SIG-M5 (cell line): Measurements from ENCODE around the gene LRIG1.

Source experiments
- DNase-seq: peaks from one replicate; lab custom pipeline; 2025; lab: John Stamatoyannopoulos, UW

The LRIG1 gene

DNA sequence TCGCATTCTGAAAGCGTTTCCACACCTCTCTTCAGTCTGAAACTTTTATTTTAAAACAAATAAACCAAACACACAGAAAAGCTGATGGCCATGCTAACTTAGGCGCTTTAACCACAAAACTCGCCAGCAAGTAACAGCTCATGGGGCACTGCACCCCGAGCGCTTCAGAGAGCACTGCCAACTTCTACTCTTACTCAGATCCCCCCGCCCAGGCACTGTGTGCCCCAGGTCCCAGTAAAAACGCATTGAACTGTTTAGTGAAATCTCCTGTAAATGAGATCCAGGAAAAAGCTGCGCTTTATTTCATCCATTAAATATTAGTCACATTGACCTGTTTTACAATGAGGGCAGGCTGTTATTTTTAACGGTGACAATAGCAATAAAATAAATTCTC lies 99.7 kb downstream of the LRIG1 start:
- no peak for DNase-seq

DNA sequence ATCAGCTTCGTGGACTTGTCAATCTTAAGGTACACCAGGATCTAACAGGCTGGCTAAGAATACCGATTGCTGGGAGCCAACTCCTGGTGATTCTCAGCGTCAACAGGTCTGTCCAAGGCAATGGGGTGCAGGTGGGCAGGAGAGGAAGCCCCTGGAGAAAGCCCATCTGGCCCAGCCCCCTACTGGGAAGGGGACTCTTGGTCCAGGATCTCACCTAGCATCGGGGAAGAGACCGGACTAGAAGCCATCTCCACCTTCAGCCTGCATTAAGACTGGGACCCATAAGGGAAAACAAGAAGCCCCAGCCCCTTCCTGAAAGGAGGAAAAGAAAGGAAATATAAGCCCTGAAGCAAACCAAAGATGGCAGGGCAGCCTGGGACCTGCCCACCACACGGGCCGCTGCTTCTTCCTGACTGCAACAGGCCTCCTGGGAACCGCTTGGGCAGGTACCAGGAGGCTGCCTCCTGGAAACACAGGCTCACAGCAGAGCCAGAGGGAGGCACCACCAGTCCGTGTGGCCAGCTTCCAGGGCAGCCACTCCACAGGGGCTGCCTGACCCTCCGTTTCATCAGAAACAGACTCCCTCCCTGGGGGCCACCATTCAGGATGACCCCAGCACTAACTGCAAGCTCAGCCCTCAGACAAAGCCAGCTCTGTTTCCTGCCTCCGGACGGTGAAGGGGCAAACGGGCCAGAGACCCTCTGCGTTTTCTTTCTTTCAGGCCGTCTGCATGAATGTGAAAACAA lies 100.2 kb downstream of the LRIG1 start:
- DNase-seq = no peak

DNA sequence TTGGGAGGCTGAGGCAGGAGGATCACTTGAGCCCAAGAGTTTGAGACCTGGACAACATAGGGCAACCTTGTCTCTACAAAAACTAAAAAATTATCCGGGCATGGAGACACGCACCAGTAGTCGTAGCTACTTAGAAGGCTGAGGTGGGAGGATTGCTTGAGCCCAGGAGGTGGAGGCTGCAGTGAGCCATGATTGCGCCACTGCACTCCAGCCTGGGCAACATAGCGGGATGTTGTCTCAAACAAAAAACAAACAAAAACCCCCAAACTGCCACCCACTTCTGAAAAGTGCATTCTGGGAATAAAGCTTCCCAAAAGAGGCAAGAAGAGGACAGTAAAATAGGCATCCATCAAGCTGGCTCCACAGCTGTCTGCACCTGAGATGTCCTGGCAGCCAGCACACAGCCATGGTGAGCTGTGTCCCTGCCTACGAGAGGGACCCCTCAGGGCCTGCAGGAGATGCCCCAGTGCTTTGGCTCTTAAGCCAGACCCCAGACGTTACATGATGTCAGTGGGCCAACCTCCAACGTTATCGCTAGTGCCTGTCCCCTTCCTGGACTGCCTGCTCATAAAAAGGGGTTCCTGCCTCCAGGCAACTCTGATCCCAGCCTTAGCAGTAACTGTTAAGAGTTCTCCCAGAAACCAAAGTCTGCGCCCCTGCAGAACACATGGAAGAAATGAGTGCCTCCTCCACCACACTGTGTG lies 101.1 kb downstream of the LRIG1 start:
- DNase-seq = no peak

DNA sequence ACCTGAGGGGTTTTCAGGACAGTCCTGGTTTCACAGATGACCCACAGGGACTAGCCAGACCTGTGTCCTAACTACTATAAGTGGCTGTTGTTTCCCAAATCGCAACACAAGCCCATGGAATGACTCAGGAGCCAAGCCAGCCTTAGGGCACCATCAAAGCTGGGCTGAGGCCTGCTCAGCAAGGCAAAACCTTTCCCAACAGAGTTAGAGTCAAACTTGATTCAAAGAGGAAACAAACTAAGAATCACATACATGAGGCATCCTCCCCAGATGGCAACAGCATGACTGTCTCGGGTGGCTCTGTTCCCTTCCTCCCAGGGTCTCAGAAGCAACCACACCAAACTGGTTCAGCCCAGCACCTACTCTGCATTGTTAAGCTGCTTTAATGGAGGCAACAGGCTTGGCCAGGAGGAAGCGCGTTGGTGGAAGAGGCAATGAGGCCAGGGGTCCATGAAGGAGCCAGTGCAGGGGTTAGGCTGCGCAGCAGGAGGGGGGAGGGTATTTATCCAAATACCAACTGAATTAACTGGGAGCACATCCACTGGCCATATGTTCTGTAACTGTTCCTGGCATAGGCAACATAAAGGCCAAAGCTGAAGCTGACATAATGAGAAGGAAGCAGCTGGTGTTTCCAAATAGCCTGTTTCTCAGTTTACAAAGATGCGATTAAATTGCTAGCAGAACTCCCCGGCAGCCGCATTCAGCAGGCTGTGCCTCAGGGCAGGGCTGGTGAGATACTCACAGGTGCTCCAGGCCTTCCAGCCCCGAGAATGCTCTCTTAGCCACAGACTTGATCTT lies 102.4 kb downstream of the LRIG1 start:
- DNase-seq = no peak

DNA sequence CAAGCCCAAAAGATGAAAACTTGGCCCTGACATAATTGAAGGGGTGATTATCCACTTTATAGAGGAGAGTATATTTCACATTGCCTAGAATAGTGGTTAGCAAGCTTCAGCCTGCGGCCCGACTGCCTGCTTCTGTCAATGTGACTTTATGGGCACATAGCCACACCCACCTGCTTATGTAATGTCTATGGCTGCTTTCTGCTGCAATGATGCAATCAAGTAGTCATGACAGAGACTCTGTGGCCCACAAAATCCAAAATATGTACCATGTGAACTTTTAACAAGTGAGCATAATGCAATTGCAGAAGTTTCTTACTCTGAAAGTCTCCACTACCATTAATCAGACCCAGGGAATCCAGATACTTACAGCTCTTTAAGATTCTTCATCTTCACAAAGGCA lies 103.1 kb downstream of the LRIG1 start:
- DNase-seq = peak; percentile 41

DNA sequence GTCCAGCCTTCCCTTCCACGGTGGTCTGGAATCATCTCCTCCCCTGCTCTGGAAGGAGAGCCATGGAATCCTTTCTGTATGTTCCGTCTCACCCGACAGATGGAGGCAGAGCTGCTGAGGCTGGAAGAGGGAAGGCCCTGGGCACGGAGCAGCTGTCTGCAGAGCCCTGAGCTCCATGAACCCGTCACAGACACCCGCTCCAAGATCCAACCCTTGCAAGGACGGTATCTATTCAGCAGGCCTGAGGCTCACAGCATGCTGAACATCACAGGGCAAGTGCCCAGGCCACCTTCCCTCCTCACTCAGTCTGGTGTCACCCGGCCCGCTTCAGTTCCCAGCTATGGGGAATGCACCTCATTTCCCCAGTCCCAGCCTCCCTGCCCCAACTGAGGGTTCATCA lies 103.9 kb downstream of the LRIG1 start:
- no peak for DNase-seq

DNA sequence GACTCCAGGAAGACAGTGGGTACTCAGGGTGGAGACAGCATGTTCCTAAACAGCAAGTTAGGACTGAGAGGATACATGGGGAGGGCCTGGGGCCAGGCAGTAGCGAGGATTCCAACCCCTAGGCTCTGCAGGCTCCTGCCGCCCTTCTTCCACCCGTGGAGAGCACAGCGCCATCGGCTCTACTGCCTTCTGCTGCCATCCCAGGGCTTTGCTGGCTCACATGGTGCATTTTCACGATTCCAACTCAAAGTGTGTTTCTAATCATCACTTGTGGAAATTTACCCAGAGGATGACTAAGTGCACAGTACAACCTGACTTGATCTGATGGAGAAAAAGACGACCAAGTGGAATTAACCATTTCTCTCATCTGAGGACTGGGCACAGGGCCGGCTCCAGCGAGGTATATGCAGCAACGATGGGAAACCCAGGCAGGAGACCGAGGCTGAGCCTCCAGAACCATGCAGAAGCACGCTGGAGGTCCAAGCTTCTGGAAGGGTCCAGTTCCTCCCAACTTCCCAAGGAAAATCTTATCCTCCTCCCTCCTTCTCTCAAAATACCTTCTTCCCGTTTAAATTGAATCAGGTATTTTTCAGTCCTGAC lies 104.6 kb downstream of the LRIG1 start:
- no peak for DNase-seq

DNA sequence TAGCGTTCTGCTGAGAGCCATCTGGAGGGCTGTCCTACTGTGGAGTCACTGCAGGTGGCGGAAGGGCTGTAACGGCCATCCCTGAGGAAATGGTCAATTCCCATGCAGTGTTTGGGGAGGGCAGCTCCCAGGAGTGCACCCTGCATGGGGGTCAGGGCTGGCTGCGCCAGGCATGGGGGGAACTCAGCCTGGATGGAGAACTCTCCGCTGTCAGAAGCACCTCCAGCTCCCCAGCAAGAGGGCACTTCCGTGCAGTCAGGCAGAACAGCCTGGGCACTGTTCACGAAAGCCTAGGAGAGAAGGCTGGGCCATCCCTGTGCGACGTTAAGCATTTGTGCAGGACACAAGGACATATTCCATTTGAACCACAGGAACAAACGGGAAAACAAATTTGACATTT lies 105.2 kb downstream of the LRIG1 start:
- DNase-seq = no peak

DNA sequence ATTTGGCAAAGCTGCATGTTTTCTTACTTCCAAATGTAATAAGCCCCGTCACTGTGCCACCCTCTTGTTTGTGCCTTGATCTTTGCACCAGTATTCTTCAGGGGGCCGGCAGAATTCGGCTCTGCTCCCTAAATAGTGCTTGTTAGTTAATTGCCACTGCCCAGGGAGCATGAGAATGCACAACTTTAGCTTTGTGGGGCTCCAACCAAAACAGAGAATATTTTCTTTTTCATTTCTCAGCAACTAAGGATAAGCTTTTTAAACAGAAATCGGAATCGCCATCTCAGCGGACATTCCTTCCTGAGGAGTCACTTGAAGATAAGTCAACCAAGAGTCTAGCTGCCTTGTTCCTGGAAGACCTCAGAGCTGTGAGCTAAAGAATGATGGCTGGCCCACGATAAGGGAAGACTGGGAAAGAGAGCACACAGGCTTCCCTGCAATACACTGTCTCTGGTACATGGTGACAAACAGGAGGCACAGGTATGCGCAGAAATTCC lies 106.0 kb downstream of the LRIG1 start:
- DNase-seq = no peak

DNA sequence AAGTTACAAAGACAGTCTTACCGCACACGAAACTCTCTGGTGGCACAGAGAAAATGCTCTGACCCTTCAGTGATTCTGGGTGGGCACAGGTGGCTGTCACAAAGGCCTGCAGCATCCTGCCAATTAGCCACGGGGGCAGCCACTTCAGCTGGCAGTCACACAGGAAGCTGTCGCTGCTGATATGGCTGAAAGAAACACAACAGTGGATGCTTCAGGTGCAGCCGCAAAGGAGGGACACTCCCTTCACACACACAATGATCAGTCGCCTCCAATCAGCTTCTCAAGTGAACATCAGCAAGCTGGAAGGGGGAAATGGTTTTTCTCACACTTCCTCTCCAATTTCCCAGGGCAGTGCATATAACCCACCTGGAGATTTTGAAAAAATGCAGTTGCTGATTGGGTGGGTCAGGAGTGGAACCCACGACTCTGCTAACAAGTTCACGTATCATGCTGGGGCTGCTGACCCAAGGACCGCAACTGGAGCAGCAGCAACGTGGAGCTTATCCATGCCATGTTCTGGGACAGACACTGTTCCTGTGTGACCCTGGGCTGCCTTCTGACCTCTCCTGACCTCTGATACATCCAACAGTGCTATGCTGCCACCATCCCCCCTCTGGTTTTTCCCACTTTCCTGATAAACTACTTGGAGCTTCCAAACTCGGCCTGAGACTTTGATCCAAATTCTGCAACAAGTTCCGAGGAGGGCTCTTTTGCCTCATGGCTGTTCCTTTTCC lies 106.6 kb downstream of the LRIG1 start:
- DNase-seq = no peak

DNA sequence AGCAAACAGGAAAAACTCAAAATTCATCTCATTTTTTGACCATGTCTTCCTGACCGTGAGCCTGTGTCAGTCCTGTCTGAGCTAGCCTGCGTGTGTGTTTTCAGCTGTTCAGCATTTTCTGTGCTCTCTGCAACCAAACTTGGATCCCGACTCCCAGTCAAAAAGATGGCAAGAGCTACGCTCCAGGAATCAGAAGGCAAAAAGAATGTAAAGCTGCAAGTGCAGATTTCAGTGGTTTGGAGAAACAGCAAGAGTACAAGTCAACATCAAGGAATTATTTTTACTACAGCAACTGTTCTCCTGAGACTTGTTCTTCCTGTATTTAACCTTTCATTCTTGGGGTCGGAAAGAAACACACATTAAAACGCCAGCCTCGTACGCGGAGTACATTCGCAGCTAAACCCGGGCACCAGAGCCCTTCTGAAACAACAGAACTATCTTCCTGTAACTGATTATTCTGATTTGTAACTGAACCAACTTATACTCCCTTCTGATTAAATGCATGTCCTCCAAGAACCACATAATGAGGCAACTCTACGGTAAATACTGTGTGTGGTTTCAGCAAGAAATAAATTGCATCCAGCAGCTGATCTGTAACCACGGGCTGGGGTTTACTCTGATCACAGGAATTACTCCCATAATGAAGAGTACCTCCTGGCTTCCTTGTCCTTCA lies 107.4 kb downstream of the LRIG1 start:
- no peak for DNase-seq

DNA sequence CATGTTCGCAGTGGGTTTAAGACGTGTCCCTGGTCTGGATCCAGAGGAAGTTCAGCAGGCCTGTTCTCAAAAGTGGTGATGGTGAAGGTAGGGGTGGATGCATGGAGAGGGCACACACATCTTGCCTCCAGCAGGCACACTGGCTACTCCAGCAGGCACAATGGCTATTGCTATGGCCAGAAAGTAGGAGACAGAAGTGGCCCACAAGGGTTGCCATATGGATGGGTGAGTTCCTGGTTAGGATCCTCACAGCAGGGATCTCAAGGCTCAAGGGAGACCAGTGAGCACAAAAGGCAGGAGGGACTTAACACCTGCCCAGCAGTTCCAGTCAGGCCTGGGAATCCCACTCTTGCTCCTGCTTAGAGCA lies 107.9 kb downstream of the LRIG1 start:
- no peak for DNase-seq

DNA sequence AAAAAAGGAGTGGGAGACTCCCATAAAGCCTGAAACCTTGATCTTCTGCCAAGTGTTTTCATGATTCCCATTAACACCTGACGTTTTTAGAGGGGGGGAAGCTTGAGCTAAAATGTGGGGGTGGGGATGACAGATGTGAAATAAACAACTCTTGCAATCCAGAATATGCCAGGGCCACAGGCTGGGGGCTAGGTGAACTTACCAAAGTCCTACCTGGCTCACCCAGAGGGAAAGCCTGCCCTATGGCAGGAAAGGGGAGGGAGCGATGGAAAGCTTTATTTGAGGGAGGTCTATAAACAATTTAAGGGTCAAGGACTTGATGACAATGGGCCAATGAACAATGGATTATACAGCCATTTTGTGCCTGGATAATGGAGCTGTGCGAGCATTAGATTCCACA lies 108.3 kb downstream of the LRIG1 start:
- no peak for DNase-seq

DNA sequence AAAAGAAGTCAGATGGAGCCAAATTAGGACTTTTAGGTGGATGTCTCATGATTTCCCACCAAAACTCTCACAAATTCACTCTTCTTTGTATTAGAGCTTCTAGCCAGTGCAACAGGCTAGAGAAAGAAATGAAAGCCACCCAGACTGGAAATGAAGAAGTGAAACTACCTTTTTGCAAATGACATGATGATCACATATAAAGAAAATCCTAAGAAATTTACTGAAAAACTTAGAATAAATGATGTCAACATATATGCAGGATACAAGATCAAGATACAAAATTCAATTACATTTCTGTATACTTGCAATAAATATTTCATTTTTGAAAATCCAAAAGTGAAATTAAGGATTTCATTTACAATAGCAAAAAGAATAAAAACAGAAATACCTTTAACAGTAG lies 110.8 kb downstream of the LRIG1 start:
- DNase-seq = no peak

DNA sequence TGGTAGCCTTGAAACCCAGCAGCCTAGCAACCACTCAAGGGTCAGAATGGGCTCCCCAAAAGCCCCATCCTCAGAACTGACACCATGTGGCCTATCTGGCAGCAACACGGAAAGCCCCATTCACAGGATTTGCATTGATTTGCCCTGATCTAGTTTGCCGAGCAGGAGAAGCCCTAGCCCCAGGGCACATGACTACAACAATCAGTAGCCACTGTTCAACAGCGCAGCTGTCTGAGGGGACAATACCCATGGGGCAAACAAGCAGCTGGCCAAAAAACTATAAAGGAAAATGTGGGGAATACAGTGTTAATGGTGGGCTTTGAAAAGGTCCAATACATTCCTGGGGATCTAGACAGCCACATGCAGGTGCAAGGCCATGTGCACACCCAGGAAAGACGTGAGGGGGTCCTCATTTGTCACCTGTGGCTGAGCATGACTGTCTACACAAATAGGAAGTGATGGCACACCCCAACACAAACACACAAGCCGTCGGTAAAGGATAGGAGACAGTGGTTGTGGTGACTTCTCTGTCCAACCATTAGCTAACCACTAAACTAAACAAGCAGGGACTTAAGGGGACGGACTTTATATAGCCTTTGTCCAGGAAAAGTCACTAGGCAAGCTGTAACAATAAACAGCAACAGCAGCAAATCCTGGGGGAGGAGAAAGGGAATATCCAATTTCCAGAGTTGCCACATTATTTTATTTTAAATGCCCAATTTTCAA lies 113.7 kb downstream of the LRIG1 start:
- no peak for DNase-seq

DNA sequence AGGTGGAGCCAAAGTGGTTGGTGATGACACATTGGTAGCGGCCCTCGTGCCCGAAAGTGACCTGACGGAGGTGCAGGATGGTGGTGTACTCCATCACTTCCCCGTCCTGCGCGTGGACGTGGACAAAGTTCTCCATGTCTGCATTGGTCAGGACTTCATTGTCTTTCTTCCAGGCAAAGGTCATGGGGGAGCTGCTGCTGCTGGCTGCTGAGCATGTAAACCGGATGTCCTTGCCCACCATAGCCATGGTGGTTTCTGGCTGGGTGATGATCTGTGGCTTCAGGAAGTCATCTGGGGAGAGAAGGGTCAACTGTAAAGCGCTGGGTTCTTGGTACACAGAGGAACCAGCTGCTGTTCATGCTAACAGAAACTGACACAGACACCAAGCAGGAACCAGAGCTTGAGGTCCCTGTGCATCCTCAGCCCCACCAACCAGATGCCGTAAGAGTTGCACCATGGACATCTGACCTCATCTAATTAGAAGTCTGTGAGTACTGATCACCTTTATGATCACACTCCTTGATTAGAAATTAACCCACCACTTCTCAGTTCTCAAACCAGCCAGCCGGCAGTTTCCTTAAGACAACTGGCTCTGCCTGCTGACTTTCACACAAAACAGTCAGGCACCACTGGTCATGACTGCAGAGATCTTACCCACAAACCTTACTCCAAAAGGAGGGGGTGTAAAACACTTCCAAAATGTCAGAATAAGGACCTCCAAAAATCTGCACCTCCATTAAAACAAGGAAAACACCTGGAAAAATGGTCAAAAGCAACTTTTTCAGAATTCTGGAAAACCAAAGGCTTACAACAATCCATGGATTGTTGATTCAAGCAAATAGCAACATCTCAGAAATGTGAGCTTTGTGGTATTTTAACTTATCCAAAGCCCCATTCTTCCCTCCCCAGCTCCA lies 114.6 kb downstream of the LRIG1 start:
- DNase-seq = no peak

DNA sequence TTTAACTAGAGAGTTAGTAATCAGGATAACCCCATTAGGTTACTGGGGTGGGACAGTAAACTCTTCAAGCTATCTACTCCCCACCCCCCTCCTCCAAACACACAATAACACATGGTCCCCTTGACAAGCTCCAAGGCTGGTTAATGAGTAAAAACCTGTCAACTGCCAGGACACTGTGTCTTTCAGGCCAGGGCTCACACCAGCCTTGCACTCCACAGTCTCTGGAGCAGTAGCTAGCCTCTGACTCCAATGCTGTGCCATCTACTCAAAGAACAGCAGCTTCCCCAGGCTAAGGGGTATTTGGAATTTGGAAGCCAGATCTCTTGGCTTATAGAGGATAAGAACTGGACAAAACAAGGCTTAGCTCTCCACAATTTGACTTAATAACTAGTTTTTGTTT lies 115.8 kb downstream of the LRIG1 start:
- no peak for DNase-seq

DNA sequence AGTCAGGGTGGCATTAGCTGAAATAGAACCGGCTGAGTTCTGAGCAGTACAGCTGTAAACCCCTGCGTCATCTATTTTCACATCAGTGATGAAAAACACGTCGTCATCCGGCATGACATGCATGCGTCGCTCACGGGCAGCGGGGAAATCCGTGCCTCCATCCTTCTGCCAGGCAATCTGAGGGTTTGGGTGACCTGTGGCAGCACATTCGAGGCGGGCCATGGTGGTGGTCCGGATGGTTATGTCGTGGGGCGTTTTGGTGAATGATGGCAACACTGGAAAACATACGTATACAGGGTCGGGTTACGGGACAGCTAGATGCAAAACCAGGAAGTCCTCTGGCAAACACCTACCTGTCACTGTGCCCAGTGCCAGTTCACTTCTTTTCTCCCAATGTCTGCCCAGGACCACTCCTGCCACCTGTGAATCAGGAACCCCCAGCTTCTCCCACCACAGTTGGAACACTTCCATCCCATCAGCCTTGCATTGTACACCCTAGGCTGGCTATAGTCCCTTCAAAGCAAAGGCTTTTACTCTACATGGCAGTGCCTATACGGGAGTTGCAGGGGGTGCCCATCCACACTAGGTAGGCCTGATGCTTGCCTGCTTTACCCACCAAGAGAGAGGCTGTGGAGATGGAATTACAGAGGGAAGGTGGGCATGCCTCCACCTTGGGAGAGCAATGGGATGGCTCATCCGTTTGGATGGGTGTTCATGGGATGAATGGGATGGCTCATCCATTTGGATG lies 116.7 kb downstream of the LRIG1 start:
- no peak for DNase-seq

DNA sequence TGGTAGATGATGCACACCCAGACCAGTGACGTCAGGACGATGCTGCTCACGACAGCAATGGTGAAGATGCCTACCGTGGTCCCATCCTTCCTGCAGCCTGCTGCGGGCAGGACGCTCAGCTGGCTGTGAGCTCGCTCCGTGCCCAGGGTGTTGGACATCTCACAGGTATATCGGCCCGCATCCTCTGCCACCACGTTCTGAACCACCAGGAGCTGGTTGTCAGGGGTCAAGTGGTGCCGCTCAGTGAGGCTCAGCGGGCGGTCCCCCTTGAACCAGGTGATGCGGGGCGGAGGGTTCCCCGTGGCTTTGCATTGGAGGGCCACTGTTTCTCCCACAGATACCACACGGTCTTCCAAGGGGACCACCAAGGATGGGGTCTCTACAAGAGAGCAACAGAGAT lies 117.8 kb downstream of the LRIG1 start:
- no peak for DNase-seq
